ENCODE results near the gene PPAN.

The PPAN gene

DNA sequence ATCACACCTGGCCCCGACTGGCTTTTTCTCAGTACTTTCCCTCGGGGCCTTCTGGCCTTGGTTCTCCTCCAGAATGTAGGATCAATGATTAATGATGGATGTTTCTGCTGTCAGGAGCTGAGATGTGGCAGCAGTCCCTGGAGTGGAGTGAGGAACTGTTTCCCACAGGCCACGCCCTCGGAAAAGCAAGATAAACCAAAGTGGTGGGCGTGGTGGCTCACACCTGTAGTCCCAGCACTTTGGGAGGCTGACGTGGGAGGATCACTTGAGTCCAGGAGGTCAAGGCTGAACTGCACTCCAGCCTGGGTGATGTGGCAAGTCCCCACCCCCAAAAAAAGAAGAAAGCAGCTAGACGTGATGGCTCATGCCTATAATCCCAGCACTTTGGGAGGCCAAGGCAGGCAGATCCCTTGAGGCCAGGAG, 27.1 kb upstream of the PPAN start:
- Histone ChIP-seq H3K27me3 (no peaks in the 10 kb centered on the region), H3K4me3 (no peak overlapping the region), H3K9ac (no peak overlapping the region), H4K20me1 (no peaks in the 10 kb centered on the region), H3K4me1 (peaks cover 0 to 19% (median 4%) of the 10 kb centered on the region in 10 experiments; a peak in 9 of 20 replicates), H3K9me3 (replicated peaks in 1 of 11) (peaks cover 2 to 9% (median 5%) of the 10 kb centered on the region in 11 experiments), H3K27ac (no peak overlapping the region), H3K36me3 (no peaks in the 10 kb centered on the region; a peak in 1 of 22 replicates), H3K4me2 (no peak overlapping the region)
- no peak for TF ChIP-seq Cebpa-rat (IDR thresholded peaks at IDR 0.05)

DNA sequence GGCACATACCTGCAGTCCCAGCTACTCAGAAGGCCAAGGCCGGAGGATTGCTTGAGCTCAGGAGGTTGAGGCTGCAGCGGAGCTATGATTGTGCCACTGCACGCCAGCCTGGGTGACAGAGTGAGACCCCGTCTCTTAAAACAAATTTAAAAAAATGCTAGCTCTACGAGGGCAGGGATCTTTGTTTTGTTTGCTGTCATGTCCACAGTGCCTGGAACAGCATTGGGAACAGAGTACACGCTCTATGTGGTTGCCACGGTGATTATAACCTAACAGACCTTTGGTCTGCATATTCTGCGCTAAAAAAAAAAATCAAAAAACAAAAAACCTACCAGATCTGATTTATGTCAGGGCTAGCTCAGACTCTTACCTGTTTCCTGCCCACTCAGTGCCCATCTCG, 22.3 kb upstream of the PPAN start:
- H3K4me3 ChIP-seq: no peak overlapping the region

DNA sequence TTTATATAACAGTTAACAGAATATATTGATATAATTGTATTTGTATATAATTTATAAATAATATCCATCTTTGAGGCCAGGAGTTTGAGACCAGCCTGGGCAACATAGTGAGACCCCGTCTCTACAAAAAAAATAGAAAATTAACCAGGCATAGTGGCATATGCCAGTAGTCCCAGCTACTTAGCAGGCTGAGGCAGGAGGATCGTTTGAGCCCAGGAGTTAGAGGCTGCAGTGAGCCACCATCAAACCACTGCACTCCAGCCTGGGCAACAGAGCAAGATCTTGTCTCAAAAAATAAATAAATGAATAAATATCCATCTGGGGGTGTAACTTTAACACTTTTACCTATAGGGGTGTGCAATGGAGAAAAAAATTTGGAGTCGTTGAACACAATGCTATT, 21.4 kb upstream of the PPAN start:
- Histone ChIP-seq H3K27me3 (no peaks in the 10 kb centered on the region), H4K20me1 (peaks cover 0 to 6% (median 0%) of the 10 kb centered on the region in 11 experiments; a peak in 3 of 22 replicates), H3K4me1 (peaks cover 9 to 16% (median 15%) of the 10 kb centered on the region in 10 experiments), H3K9ac (no peak overlapping the region), H3K4me3 (no peak overlapping the region), H3K36me3 (peaks cover 5 to 11% (median 10%) of the 10 kb centered on the region in 11 experiments; a peak in 18 of 22 replicates), H3K9me3 (replicated peaks in 1 of 11) (no peaks in the 10 kb centered on the region), H3K4me2 (no peak overlapping the region), H3K27ac (no peak overlapping the region; a peak in 1 of 22 replicates)
- no peak for TF ChIP-seq Cebpa-rat (IDR thresholded peaks at IDR 0.05)

More for the DNA sequence above, 22.3 kb upstream of the PPAN start:
- Histone ChIP-seq H3K4me1 (peaks cover 9 to 19% (median 15%) of the 10 kb centered on the region in 10 experiments), H3K36me3 (peaks cover 0 to 3% (median under 1%) of the 10 kb centered on the region in 11 experiments; a peak in 13 of 22 replicates), H3K27ac (no peak overlapping the region), H3K9ac (no peak overlapping the region), H4K20me1 (peaks cover 0 to 6% (median 0%) of the 10 kb centered on the region in 11 experiments; a peak in 2 of 22 replicates), H3K4me2 (no peak overlapping the region), H3K9me3 (replicated peaks in 1 of 11) (no peaks in the 10 kb centered on the region), H3K27me3 (no peaks in the 10 kb centered on the region)
- no peak for TF ChIP-seq Cebpa-rat (IDR thresholded peaks at IDR 0.05)

DNA sequence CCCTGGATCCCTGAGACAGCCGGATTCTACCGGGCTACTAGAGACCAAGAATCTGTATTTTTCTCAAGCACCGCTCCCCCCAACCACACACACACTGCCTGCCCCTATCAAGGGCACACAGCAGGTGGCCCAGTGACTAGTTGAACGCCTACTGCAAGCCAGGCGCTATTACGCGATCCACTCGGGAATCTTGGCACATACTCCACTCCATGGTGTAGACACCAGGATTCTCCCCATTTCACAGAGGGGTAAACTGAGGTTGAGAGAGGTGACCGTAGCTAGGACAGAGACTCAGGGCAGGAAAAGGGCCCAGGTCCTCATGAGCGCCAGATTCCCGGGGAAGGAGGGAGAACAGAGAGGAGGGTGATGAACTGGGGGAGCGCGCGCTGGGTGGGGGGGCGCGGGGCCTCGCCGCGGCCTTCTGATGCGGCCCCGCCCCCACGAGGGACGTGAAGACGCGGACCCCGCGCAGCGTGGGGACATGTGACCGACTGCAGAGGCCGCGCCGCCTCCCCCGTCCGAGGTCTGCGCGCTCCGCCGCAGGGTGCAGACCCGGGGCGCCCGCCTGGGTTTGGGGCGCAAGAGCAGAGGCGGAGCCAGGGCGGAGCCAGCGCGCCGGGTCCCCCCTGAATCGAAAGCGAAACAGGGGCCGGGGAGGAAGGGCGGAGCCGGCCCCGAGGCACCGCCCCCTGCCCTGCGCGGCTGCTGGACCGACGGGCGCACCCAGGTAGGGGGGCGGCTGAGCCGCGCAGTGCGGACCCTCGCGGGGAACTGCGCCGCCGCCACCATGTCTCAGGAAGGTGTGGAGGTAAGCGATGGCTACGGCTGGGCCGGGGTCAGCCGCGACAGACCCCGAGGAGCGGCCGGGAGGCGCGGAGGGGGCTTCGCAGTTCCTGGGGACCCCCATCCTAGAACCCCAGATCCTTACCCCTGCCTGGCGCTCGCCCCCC, 20.2 kb upstream of the PPAN start, which contains the start of gene SHFL:
Gene SHFL (plus strand): TSS at position 677 of the 950 bp plus-strand sequence. CDS start 111 bp downstream, at position 788.
- no peaks in the 10 kb centered on the region for H3K27me3 ChIP-seq
- peak within 1 kb of the TSS; percentile 84 to 98 (median 96) for H3K4me2 ChIP-seq
- no peak for TF ChIP-seq Cebpa-rat (IDR thresholded peaks at IDR 0.05)
- peaks cover 0 to 6% (median 0%) of the 10 kb centered on the region in 11 experiments; a peak in 3 of 22 replicates for H4K20me1 ChIP-seq
- H3K9ac ChIP-seq: peak within 1 kb of the TSS; percentile 78 to 91 (median 88)
- H3K4me3 ChIP-seq: peak within 1 kb of the TSS; percentile 78 to 100 (median 97)
- peak within 1 kb of the TSS; percentile 75 to 89 (median 87) for H3K27ac ChIP-seq
- peaks cover 8 to 22% (median 15%) of the 10 kb centered on the region in 11 experiments; a peak in 18 of 22 replicates for H3K36me3 ChIP-seq
- H3K4me1 ChIP-seq: peaks cover 9 to 22% (median 15%) of the 10 kb centered on the region in 10 experiments
- H3K9me3 ChIP-seq (replicated peaks in 1 of 11): no peaks in the 10 kb centered on the region

DNA sequence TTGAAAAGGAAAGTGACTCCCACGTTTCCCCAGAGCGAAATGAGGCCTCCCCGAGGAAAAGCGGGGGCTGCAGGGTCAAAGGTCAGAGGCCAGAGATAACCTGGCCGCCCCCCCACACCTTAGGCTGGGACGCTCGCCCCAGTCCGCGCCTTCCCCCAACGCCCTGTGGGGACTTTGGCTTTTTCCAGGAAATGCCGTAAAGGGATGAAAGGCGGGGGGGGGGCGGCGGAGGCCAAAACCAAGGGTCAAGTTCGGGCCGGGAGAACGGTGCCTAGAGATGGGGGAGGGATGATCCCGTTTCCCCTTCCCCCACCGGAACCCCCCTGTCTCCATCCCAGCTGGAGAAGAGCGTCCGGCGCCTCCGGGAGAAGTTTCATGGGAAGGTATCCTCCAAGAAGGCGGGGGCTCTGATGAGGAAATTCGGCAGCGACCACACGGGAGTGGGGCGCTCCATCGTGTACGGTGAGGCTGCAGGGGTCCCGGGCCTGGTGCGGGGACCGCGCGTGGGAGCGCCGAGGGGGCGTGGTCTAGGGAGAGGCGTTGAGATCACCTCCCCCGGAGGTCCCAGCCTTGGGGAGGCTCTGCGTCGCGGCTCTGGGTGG, 19.5 kb upstream of the PPAN start:
- Histone ChIP-seq H3K9me3 (replicated peaks in 1 of 11) (no peaks in the 10 kb centered on the region), H3K36me3 (peaks cover 8 to 29% (median 18%) of the 10 kb centered on the region in 11 experiments; a peak in 19 of 22 replicates), H3K4me3 (peak overlapping the region; percentile 78 to 100 (median 97)), H3K27ac (peak overlapping the region; percentile 75 to 89 (median 87)), H3K4me2 (peak overlapping the region; percentile 84 to 98 (median 96)), H3K4me1 (peaks cover 9 to 28% (median 19%) of the 10 kb centered on the region in 10 experiments), H3K9ac (peak overlapping the region; percentile 78 to 91 (median 88)), H4K20me1 (peaks cover 0 to 6% (median 0%) of the 10 kb centered on the region in 11 experiments; a peak in 3 of 22 replicates), H3K27me3 (no peaks in the 10 kb centered on the region)
- TF ChIP-seq Cebpa-rat (IDR thresholded peaks at IDR 0.05): no peak

DNA sequence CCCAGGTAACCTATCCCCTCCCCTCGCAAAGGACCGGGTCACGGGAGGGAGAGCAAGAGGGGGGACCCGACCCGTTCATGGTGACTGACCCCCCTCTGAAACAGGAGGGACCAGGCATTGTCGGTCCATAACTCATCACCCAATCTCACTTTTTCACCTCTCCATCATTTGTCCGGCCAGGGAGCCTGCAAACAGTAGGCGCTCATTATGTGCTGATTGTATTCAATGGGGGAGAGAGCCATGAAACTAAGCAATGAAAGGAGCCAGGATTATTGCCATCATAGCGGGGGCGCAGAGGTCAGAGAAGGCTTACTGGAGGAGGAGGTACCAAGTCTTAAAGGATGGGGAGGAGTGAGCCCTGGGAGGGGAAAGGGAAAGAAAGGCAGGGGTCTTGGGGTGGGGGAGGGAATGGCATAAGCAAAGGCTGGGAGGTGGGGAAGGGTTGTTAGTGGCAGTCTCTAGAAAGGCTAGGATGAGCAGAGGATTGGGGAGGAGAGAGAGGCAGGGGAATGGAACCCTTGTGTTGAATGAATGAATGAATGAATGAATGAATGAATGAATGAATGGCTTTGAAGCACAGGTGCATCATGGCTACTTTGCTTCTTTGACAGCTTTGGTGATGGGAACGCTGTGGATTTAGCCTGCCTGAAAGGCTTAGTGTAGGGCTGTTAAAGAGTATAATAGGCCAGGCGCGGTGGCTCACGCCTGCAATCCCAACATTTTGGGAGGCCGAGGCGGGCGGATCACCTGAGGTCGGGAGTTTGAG, 18.7 kb upstream of the PPAN start:
- Histone ChIP-seq H3K27me3 (no peaks in the 10 kb centered on the region), H3K4me2 (peak overlapping the region; percentile 84 to 98 (median 96)), H3K27ac (peak overlapping the region in 5 of 11 experiments; percentile 75 to 88 (median 87); a peak in 7 of 22 replicates), H3K9ac (peak overlapping the region; percentile 78 to 91 (median 88); a peak in 21 of 22 replicates), H4K20me1 (peaks cover 0 to 11% (median 0%) of the 10 kb centered on the region in 11 experiments; a peak in 4 of 22 replicates), H3K4me1 (peaks cover 7 to 32% (median 24%) of the 10 kb centered on the region in 10 experiments), H3K4me3 (peak overlapping the region; percentile 78 to 100 (median 97)), H3K36me3 (peaks cover 10 to 37% (median 26%) of the 10 kb centered on the region in 11 experiments; a peak in 20 of 22 replicates), H3K9me3 (replicated peaks in 1 of 11) (no peaks in the 10 kb centered on the region)
- no peak for TF ChIP-seq Cebpa-rat (IDR thresholded peaks at IDR 0.05)

DNA sequence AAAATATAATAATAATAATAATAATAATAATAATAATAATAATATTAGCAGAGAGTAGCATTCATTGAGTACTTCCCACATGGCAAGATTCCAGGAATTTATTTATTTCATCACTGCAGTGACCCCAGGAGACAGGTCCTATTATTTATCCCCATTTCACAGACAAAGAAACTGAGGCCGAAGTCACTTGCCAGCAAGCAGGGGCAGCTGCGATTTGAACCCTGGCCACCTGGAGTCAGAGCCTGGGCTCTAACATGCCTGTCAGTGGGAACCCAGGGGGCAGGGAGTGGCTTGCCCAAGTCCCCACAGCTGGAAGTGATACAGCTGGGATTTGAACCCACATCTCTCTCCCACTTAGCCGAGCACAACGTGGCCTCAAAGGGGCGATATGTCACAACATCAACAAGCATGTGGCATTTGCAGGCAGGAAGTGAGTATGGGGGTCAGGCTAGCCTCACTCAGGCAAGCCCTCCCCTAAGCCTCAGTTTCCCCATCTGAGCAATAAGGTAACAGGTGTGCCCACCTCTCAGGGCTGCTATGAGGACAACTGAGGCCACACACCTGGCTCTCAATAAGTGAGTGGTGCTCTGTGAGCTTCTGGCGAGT, 17.1 kb upstream of the PPAN start:
- TF ChIP-seq Cebpa-rat (IDR thresholded peaks at IDR 0.05): no peak

More for the DNA sequence above, 17.1 kb upstream of the PPAN start:
- peaks cover 7 to 34% (median 24%) of the 10 kb centered on the region in 10 experiments for H3K4me1 ChIP-seq
- peaks cover 0 to 17% (median 0%) of the 10 kb centered on the region in 11 experiments; a peak in 4 of 22 replicates for H4K20me1 ChIP-seq
- H3K4me2 ChIP-seq: no peak overlapping the region
- H3K9me3 ChIP-seq (replicated peaks in 1 of 11): no peaks in the 10 kb centered on the region
- no peak overlapping the region for H3K4me3 ChIP-seq
- no peak overlapping the region for H3K9ac ChIP-seq
- peaks cover 19 to 52% (median 39%) of the 10 kb centered on the region in 11 experiments; a peak in 21 of 22 replicates for H3K36me3 ChIP-seq
- H3K27me3 ChIP-seq: no peaks in the 10 kb centered on the region
- H3K27ac ChIP-seq: no peak overlapping the region

Measured in BLaER1 treated with 17β-estradiol and CSF1 and Interleukin-3, amounts not matched to agents 10 nM and 100 nM (cell line).